Chondrocyte (in vitro differentiated cells): Measurements from ENCODE around the gene POSTN. TPM values are rescaled to one million over a fixed set of nuclear protein-coding genes. Genes with fewer than 3 reads are reported as not detected.

Source experiments
- DNase-seq: peaks from one replicate; pipeline ENCODE4 v3.0.0; 2021; ENCODE audit warnings: mixed read lengths, low spot score
- H3K27ac Mint-ChIP-seq: one replicate; pipeline ENCODE4 v1.8.0; 2021; ENCODE audit warnings: mild to moderate bottlenecking, moderate library complexity, mixed read lengths; ENCODE audit not compliant: unreplicated experiment
- H3K27me3 Mint-ChIP-seq: 2 replicates; pipeline ENCODE4 v1.8.0; 2021; ENCODE audit warnings: low read depth, mixed read lengths
- H3K36me3 Mint-ChIP-seq: 2 replicates; pipeline ENCODE4 v1.8.0; 2021; ENCODE audit warnings: low read depth, mixed read lengths
- H3K4me1 Mint-ChIP-seq: 2 replicates; pipeline ENCODE4 v1.8.0; 2021; ENCODE audit warnings: low read depth, mild to moderate bottlenecking, mixed read lengths
- H3K4me3 Mint-ChIP-seq: one replicate; pipeline ENCODE4 v1.8.0; 2021; ENCODE audit warnings: mild to moderate bottlenecking, moderate library complexity, mixed read lengths; ENCODE audit not compliant: unreplicated experiment
- H3K9me3 Mint-ChIP-seq: 2 replicates; pipeline ENCODE4 v1.8.0; 2021; ENCODE audit warnings: low read depth, mixed read lengths
- total RNA-seq: library from RNA; stranded (reverse); gene quantifications from 3 replicates; pipeline ENCODE4 v1.2.1, GENCODE V29; 2021
- TF ChIP-seq, protein P1 (sequence below): fragments of 200-600 bp; sonication (generic); IDR thresholded peaks from 2 replicates; pipeline ENCODE4 v1.5.0; 2021; ENCODE audit warnings: antibody characterized with exemption, mild to moderate bottlenecking, moderate library complexity

POSTN gene
- total RNA-seq, 1 donor from 2014 or later, result 6,602 TPM

DNA sequence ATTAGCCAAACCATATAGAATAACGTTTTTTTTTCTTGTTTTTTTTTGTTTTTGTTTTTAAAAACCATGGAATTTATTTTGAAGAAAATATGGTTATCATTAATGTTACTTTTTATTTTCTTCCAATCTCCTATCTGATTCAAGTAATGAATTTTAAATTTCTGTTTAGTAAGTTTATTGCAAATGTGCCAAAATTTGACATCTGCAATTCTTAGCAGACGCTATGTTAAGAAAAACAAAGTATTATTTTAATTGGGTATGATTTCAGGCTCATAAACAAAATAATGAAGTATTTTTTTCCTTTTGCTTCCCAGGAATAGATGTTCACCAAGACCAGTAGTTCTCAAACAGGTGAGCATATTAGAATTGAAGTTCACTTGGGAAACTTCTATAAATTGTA, 63.1 kb downstream of the POSTN start:
- DNase-seq, result no peak
- Mint-ChIP-seq H3K9me3 (peaks cover 33% of the 10 kb centered on the region), H3K36me3 (peaks cover 12% of the 10 kb centered on the region), H3K4me1 (peaks cover 30% of the 10 kb centered on the region), H3K27ac (no peak overlapping the region), H3K27me3 (no peaks in the 10 kb centered on the region), H3K4me3 (no peak overlapping the region)
- TF ChIP-seq, protein P1, sequence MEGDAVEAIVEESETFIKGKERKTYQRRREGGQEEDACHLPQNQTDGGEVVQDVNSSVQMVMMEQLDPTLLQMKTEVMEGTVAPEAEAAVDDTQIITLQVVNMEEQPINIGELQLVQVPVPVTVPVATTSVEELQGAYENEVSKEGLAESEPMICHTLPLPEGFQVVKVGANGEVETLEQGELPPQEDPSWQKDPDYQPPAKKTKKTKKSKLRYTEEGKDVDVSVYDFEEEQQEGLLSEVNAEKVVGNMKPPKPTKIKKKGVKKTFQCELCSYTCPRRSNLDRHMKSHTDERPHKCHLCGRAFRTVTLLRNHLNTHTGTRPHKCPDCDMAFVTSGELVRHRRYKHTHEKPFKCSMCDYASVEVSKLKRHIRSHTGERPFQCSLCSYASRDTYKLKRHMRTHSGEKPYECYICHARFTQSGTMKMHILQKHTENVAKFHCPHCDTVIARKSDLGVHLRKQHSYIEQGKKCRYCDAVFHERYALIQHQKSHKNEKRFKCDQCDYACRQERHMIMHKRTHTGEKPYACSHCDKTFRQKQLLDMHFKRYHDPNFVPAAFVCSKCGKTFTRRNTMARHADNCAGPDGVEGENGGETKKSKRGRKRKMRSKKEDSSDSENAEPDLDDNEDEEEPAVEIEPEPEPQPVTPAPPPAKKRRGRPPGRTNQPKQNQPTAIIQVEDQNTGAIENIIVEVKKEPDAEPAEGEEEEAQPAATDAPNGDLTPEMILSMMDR, result no peak

DNA sequence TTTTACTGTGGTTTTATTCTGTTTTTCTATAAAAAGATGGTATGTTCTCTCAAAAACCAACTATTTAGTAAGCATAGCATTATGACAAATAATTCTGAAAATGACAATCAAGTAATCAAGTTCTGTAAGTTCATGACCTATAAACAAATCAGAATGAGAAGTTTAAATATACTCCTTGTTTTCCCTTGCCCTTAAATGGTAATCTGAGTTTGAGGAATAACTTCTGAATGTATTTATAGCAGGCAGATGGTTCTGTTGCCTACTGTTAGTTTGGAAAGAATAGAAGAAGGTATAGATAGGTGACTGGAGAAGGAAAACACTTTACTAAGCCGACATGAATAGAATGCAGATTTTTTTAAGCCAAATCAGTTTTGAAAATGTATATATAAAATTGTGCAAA, 63.9 kb downstream of the POSTN start:
- Mint-ChIP-seq H3K27ac (peak overlapping the region; percentile 79), H3K27me3 (no peaks in the 10 kb centered on the region), H3K9me3 (peaks cover 31% of the 10 kb centered on the region), H3K36me3 (peaks cover 12% of the 10 kb centered on the region), H3K4me1 (peaks cover 25% of the 10 kb centered on the region), H3K4me3 (no peak overlapping the region)
- TF ChIP-seq, protein P1, result no peak
- no peak for DNase-seq

DNA sequence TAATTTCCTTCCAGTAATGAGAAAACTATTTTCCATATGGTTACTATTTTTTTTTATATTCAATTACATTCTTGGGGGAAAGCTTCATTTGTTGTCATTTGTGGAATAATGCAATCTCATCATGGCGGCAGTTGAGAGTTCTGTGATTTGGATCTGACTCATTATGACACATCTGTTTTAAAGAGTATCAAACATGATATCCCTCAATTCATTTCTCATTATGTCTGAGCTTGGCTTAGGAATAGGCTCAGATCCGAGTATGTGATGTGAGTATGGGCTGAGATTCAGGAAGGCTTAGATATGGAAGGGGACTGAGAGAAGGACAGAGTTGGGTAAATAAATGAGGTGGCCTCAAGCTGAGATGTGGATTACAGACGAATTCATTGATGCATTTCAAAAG, 64.4 kb downstream of the POSTN start:
- DNase-seq, result no peak
- Mint-ChIP-seq H3K4me1 (peaks cover 25% of the 10 kb centered on the region), H3K4me3 (peak overlapping the region; percentile 13), H3K27me3 (no peaks in the 10 kb centered on the region), H3K36me3 (peaks cover 12% of the 10 kb centered on the region), H3K9me3 (peaks cover 31% of the 10 kb centered on the region), H3K27ac (peak overlapping the region; percentile 97)
- TF ChIP-seq, protein P1, result no peak

DNA sequence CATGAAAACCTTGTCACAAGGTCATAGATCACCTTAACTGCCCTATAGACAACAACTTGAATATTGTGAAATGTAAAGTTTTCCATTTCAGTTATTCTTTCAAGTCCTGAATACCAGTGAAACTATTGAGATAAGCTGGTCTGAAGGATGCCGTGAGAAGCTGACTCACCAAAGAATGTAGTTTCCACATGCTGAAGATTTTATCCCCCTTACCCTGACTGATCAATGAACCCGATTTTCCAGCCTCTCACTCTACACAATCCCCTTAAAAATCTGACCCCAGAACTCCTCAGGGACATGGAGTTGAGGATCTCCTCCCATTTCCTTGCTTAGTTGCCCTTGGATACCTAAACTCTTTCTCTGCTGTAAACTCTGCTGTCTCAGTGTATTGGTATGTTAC, 67.5 kb downstream of the POSTN start:
- TF ChIP-seq, protein P1, result no peak
- no peaks in the 10 kb centered on the region for H3K27me3 Mint-ChIP-seq
- peak overlapping the region; percentile 11 for H3K27ac Mint-ChIP-seq
- peaks cover 40% of the 10 kb centered on the region for H3K4me1 Mint-ChIP-seq
- peaks cover 30% of the 10 kb centered on the region for H3K9me3 Mint-ChIP-seq
- no peak overlapping the region for H3K4me3 Mint-ChIP-seq
- H3K36me3 Mint-ChIP-seq, result peaks cover 12% of the 10 kb centered on the region
- no peak for DNase-seq

DNA sequence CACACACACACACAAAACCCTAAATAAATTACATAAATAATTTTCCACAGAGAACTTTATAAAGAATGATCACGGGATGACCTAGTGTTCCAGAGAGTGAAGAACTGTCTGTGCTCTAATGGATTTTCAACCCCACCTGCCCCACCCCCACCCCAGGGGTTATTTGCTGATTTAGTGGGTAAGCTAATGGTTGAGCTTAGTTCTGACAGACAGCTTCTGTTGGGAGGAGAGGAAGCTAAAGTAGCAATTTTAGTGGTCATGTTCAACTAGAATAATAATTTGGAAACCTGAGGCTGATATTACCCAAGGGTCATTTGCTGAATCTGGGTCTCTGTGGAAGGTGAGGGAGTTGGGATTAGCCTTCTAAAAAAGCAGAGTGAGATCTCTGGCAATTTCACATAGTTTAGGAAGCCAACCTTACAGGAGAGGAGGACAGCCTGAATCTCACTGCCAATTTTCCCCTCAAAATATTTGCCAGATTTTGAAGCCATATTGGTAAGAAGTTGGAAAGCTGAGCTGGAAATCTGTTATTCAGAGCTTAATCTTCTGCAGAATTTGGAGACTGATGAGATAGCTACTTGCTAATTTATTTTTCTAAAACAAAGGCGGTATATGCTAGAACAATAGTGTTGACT, 68.7 kb downstream of the POSTN start:
- TF ChIP-seq, protein P1, result no peak
- H3K4me1 Mint-ChIP-seq, result peaks cover 31% of the 10 kb centered on the region
- H3K27me3 Mint-ChIP-seq, result no peaks in the 10 kb centered on the region
- H3K9me3 Mint-ChIP-seq, result peaks cover 30% of the 10 kb centered on the region
- peaks cover 11% of the 10 kb centered on the region for H3K36me3 Mint-ChIP-seq
- no peak overlapping the region for H3K4me3 Mint-ChIP-seq
- H3K27ac Mint-ChIP-seq, result no peak overlapping the region
- DNase-seq, result no peak
